ENCODE measurements around the gene PRADC1.
A peak's percentile ranks its signal among the peaks of the same experiment; 100 is the strongest.

The PRADC1 gene

GRCh38 chr2:73233932-73234832 is 1.1 kb upstream of the PRADC1 start, which contains the start of gene CCT7:
Gene CCT7, plus strand, starts transcription at chr2:73234308. Its CDS starts 71 bp downstream, at chr2:73234379.
- DNase-seq: peak; percentile 93

DNA sequence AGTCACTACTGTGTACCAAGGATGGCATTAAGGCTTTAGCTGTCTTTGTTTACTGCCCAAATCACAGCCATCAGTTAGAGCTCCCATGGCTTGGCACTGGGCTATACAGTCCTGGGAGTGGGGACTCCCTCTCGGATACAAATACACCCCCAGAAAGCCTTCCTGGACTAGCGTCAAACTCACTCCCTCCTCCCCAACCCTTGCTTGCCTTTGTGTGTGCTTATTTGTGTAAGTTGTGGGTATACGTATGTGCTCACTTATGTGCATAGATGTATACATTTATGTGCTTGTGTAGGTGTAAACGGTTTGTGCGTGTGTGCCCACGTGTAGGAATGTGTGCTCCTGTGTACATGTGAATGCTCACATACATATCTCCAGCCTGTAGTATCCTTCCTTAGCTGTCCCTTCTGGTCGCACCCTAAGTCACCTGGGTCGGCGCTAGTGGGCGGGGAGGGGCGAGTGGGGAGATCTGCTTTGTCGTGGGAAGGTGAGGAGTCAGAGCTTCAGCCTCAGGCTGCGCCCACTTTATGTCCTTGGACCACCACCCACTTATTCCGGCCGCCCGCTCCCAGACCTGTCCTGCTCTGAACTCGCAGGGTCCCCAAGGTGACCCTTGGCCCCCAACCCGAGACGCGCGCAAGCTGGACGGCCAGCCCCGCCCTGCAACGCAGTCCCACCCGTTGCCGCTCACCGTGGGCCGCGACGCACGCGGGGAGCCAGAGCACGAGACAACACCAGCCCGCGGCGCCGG is 461 bp downstream of the PRADC1 start:
- peak; percentile 33 for DNase-seq

DNA sequence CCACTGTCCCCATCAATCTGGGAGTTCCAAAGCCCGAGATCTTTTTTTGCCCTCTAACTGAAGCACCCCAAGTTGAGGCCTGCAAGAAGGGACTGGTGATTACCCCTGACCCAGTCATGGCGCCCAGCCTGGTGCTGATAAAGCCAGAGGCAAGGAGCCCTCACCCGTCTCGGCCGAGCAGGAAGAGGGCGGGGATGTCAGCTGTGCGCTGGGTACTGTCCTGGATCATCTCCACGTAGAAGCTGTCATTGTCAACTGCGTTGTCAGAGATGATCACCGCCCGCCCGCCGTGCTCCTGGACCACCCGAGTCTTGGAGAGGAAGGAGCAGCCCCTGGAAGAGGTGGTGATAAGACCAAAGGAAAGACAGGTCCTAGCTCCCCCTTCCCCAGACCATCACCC is 4.4 kb downstream of the PRADC1 start:
- no peak for DNase-seq

GRCh38 chr2:73227086-73227485 is 6.0 kb downstream of the PRADC1 start:
- no peak for DNase-seq

DNA sequence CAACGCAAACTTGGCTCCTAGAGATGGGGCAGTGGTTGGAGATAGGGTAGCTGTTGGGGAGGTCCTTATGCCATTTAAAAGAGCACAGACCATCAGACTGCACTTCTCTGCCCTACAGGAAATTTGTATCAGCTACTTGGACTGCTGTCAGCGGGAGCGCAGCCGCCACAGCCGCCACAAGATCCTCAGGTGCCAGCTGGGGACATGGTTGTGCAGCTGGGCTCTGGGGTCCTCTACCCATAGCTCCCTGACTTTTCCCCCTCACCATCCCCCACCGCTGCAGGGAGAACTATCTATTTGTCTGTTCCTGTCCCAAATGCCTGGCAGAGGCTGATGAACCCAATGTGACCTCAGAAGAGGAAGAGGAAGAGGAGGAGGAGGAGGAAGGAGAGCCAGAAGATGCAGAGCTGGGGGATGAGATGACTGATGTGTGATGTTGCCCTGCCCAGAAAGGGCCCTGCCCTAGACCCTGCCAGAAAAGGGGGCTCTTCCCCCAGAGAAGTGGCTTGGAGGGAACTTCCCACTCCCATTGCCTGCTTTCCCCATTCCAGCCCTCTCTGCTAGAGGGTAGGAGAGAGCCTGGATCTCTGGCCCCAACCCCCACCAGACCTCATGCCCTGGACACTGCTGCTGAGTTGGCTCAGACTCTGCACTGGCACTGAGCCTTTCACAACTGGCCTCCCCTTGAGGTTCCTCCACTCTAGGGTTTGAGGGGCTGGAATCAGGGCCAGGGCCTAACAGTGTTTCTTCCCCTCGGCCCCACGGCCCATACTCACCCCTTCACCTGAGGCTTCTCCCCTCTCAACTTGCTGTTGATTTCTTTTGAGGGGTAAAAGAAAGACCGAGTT is 7.3 kb downstream of the PRADC1 start:
- DNase-seq: no peak

DNA sequence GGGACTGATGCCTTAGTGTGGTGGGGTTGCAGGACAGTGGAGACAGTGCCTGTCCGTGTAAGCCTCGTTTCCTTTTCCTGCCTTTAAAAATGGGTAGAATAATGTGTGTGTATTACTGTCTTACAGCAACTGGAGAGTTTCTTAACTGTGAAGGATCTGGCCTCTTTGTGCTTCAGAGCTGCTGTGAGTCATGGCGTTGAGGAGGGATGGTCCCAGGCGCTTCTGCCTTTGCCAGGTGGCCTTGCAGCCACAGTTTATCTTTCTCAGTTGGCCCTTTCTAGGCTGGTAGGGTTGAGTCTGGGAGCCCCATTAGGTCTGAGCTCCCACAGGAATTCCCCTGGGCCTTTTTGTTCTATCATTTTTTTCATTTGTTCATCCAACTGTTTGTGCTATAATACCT is 9.2 kb downstream of the PRADC1 start:
- DNase-seq: no peak

- DNase-seq: no peak
Observed at GRCh38 chr2:73218298-73218697, 14.7 kb downstream of the PRADC1 start.

- DNase-seq: no peak
Observed at GRCh38 chr2:73217826-73218225, 15.2 kb downstream of the PRADC1 start.

DNA sequence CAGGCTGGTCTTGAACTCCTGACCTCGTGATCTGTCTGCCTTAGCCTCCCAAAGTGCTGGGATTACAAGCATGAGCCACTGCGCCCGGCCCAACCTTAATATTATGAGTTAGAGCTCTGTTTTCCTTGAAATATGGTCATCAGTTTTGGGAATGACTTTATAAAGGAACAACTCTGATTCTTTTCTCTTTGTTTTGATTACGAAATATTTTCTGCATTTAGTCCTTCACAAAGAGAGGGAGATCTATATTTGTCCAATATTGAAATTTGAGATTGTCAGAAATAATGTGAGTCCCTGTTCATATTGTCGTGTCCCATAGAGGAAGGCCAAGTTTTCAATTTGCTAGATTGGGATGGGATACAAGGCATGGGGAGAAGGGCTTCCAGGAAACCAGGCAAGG is 15.9 kb downstream of the PRADC1 start:
- DNase-seq: no peak

DNA sequence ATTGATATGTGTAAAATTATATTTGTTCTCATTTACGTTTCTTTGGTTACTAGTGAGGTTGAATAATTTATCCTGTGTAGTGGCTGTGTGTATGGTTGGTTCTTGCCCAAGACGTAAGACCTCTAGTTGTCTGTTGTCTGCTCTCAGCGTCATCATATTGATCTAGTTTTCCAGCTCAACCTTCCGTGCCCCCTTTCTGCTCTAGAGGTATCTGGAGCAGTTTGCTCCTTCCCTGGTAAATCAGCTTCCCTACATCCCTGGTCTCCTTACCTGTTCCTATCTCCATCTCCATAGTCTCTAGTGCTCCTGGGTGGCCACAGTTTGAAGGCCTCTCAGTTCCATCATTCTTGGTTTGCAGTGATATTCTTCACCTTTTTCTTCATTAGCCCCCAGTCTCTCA is 17.8 kb downstream of the PRADC1 start:
- DNase-seq: no peak

DNA sequence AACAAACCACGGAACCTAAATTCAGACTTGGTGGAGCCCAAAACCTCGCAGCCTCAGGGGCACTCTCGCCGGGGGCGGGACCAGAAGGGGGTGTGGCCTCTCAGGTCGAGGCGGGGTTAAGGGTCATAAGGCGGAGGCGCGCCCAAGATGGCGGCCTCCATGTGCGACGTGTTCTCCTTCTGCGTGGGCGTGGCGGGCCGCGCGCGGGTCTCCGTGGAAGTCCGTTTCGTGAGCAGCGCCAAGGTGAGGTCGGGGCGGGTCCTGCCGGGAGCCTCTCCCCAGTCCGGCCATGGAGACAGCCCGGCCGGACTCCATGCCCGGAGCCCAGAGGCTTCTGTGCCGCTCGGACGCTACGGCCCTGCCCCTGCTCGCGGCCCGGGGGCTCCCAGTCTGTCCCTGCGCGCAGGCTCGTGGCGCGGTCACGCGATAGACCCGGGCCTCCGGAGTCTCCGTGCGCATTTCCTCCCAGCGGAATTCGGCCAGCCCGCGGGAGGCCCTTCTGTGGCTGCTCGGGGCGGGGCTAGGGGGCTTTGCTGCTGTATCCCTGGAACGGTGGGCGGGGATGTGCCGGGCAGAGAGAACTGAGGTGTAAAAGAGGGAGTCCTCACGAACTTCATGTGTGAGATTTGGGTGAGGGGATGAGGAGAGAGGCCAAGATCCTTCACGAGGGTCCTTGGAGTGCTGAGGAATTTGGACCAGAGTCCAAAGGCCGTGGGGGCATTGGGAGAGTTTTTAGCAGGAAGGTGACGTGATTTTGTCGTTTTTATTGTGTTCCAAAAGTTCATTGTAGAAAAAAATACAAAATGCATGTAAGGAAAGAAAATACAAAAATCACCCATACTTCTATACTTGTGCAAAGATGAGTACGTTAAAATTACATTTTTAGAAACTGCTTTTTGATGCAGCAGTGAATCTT is 18.7 kb downstream of the PRADC1 start, which contains the start of gene SMYD5:
SMYD5 (plus strand) TSS at position 126 of the 916 bp plus-strand sequence; CDS start at position 148, 22 bp downstream.
- peak; percentile 63 for DNase-seq

GRCh38 chr2:73212448-73213176 is 20.4 kb downstream of the PRADC1 start:
- peak; percentile 63 for DNase-seq

DNA sequence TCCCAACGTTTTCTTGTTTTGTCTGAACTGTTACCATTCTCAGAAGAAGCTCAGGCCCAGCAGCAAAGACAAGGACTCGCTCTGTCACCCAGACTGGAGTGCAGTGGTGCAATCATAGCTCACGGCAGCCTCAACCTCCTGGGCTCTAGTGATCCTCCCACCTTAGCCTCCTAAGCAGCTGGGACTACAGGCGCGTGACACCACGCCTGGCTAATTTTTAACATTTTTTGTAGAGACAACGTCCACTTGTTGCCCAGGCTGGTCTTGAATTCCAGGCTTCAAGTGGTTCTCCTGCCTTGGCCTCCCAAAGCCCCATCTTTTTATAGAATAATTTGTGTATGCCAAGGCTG is 21.0 kb downstream of the PRADC1 start:
- no peak for DNase-seq

- DNase-seq: no peak
Observed at GRCh38 chr2:73210696-73211095, 22.3 kb downstream of the PRADC1 start.

- no peak for DNase-seq
Observed at GRCh38 chr2:73210019-73210418, 23.0 kb downstream of the PRADC1 start.

DNA sequence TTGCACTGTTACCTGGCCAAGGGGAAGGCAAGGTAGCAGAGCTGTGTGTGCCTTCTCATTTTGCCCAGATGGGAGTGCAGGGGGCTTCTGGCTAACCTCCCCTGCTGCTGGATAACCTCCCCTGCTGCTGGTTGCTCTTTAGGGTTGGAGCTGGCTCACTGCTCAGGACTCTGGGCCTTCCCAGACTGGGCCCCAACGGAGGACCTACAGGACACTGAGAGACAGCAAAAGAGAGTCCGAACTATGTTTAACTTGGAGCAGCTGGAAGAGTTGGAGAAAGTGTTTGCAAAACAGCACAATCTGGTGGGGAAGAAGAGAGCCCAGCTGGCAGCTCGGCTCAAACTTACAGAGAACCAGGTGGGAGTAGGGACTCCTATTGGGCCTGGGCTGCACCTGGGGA is 24.8 kb downstream of the PRADC1 start:
- no peak for DNase-seq

GRCh38 chr2:73205611-73206010 is 27.4 kb downstream of the PRADC1 start:
- no peak for DNase-seq

DNA sequence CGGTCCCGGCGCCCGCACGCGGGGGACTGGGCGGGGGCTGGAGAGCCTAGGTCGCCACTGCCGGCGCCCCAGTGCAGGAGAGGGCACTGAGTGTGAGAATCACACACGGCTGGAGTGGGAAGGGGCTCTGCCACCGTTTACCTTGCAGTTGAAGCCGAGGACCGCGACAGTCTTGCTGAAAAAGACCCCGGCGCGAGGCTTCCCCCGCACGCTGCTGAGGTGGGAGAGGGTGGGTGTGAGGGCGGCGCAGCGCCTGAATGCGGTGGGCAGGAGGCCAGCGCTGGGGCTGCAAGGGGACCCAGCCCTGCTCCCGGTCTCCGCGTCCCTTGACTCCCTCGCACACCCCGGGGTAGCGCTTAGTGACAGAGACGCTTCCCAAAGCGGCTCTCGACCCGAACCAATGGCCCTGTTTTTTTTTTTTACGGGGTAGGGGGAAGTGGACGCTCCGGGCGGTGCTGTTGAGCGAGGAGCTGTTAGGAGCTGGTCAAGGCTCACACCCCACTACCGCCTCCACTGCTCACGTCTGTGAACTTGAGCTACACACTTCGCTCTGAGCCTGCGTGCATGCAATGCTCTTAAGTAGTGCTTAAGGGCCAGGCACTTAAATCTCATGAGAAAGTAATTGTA is 29.9 kb downstream of the PRADC1 start:
- DNase-seq: peak; percentile 50

GRCh38 chr2:73202156-73203054 is 30.6 kb downstream of the PRADC1 start, which contains the start of gene NOTO:
Gene NOTO, plus strand, starts transcription at chr2:73202574. Its CDS starts 93 bp downstream, at chr2:73202667.
- DNase-seq: peak; percentile 27
